Karpas-422 (cell line): Measurements from ENCODE around the gene PSPH. TPM values are rescaled to one million over a fixed set of nuclear protein-coding genes. Genes with fewer than 3 reads are reported as not detected.
"Not testable (repeated sequence)": the region's sequence is repeated elsewhere in the genome, so short reads cannot be mapped to it uniquely, and the experiment has no call there.

Experiments used
- DNase-seq: peaks from one replicate; pipeline ENCODE4 v3.0.0-alpha.2; 2015
- H2AFZ ChIP-seq: fragments of 200-600 bp; sonication (generic); 2 replicates; pipeline ENCODE4 v1.6.1; 2014; ENCODE audit warnings: antibody characterized with exemption, low read length, mixed read lengths
- H3K27ac ChIP-seq: fragments of 200-600 bp; sonication (generic); 2 replicates; pipeline ENCODE4 v1.5.1; 2014; ENCODE audit warnings: mild to moderate bottlenecking, low read length, moderate library complexity
- H3K27me3 ChIP-seq: fragments of 200-600 bp; sonication (generic); 2 replicates; pipeline ENCODE4 v1.6.1; 2014; ENCODE audit warnings: low read length, mixed read lengths
- H3K36me3 ChIP-seq: fragments of 200-600 bp; sonication (generic); 2 replicates; pipeline ENCODE4 v1.6.1; 2014; ENCODE audit warnings: low read length, mixed read lengths; ENCODE audit not compliant: insufficient read depth
- H3K4me1 ChIP-seq: fragments of 200-600 bp; sonication (generic); 2 replicates; pipeline ENCODE4 v1.6.1; 2014; ENCODE audit warnings: mild to moderate bottlenecking, low read length, mixed read lengths
- H3K4me2 ChIP-seq: fragments of 200-600 bp; sonication (generic); 2 replicates; pipeline ENCODE4 v1.6.1; 2014; ENCODE audit warnings: low read length, low read depth, mild to moderate bottlenecking; ENCODE audit not compliant: poor library complexity, severe bottlenecking
- H3K4me3 ChIP-seq: fragments of 200-600 bp; sonication (generic); 2 replicates; pipeline ENCODE4 v1.5.1; 2014; ENCODE audit warnings: mild to moderate bottlenecking, antibody characterized with exemption, low read length, mixed read lengths
- H3K79me2 ChIP-seq: fragments of 200-600 bp; sonication (generic); 2 replicates; pipeline ENCODE4 v1.6.1; 2014; ENCODE audit warnings: mild to moderate bottlenecking, low read length, mixed read lengths
- H3K9ac ChIP-seq: fragments of 200-600 bp; sonication (generic); 2 replicates; pipeline ENCODE4 v1.6.0; 2014; ENCODE audit warnings: low read length
- H3K9me2 ChIP-seq: fragments of 200-600 bp; sonication (generic), shearing (Covaris generic); replicated peaks from 2 replicates; pipeline ENCODE4 v1.6.0; 2014; ENCODE audit warnings: mild to moderate bottlenecking, low read length, moderate library complexity; ENCODE audit not compliant: insufficient read depth
- H3K9me3 ChIP-seq: fragments of 300-700, 200-600 bp; sonication (generic); 2 replicates; pipeline ENCODE4 v1.6.1; 2014; ENCODE audit warnings: low read length, mixed read lengths
- H4K20me1 ChIP-seq: fragments of 200-600 bp; sonication (generic); 2 replicates; pipeline ENCODE4 v1.6.1; 2014; ENCODE audit warnings: mild to moderate bottlenecking, antibody characterized with exemption, low read length, low read depth; ENCODE audit not compliant: insufficient read depth
- total RNA-seq: library from RNA; depleted of rRNA; stranded (reverse); fragments of >200 nt; shearing (Covaris generic); gene quantifications from 2 replicates; pipeline ENCODE4 v1.2.3, GENCODE V29; 2014; ENCODE audit warnings: low replicate concordance

The PSPH gene
- total RNA-seq, 1 experiment from 2014 or later: 121 TPM

DNA sequence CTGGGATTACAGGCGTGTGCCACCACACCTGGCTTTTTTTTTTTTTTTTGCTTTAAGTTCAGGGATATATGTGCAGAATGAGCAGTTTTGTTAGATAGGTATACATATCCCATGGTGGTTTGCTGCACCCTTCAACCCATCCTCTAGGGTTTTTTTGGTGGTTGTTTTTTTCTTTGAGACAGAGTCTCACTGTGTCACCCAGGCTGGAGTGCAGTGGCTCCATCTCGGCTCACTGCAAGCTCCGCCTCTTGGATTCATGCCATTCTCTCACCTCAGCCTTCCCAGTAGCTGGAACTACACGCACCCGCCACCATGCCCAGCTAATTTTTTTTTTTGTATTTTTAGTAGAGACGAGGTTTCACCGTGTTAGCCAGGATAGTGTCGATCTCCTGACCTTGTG lies 2.5 kb downstream of the PSPH start:
- H3K9ac ChIP-seq, H3K4me3 ChIP-seq, H3K4me2 ChIP-seq, H4K20me1 ChIP-seq, H2AFZ ChIP-seq, DNase-seq, H3K27me3 ChIP-seq, H3K9me3 ChIP-seq, H3K27ac ChIP-seq, H3K9me2 ChIP-seq: not testable (repeated sequence)
- H3K4me1 ChIP-seq: peaks cover 26% of the 10 kb centered on the region
- H3K79me2 ChIP-seq: peaks cover 77% of the 10 kb centered on the region
- H3K36me3 ChIP-seq: peaks cover 11% of the 10 kb centered on the region

- H3K79me2 ChIP-seq: peaks cover 74% of the 10 kb centered on the region
These were observed 3.0 kb downstream of the PSPH start for GRCh38 chr7:56048245-56048644.

DNA sequence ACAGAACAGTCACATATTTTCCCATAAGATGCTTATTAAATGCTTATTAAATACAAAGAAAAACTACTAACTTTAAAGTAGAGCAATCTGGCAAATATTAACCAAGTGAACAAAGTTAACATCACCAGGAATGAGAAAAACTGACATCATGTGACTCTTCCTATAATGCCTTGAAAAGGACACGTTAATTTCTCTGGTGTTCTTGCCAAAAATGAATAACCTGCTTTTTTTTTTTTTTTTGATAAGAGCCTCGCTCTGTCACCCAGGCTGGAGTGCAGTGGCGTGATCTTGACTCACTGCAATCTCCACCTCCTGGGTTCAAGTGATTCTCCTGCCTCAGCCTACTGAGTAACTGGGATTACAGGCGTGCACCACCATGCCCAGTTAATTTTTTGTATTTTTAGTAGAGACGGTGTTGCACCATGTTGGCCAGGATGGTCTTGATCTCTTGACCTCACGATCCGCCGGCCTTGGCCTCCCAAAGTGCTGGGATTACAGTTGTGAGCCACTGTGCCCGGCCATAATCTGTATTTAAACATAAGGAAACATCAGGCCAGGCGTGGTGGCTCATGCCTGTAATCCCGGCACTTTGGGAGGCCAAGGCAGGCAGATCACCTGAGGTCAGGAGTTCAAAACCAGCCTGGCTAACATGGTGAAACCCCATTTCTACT lies 3.7 kb downstream of the PSPH start:
- DNase-seq, H3K9ac ChIP-seq, H3K4me3 ChIP-seq, H3K27ac ChIP-seq, H3K9me2 ChIP-seq, H3K4me2 ChIP-seq, H3K27me3 ChIP-seq, H3K36me3 ChIP-seq, H3K9me3 ChIP-seq, H2AFZ ChIP-seq, H4K20me1 ChIP-seq: not testable (repeated sequence)
- H3K4me1 ChIP-seq: peaks cover 14% of the 10 kb centered on the region
- peaks cover 73% of the 10 kb centered on the region for H3K79me2 ChIP-seq

More at GRCh38 chr7:56048245-56048644, 3.0 kb downstream of the PSPH start:
- Histone ChIP-seq H4K20me1 (peaks cover 6% of the 10 kb centered on the region), H3K4me1 (peaks cover 21% of the 10 kb centered on the region), H3K27me3 (no peaks in the 10 kb centered on the region), H2AFZ (no peak overlapping the region), H3K4me2 (no peak overlapping the region), H3K27ac (no peak overlapping the region), H3K9me2 (no peaks in the 10 kb centered on the region), H3K36me3 (peaks cover 6% of the 10 kb centered on the region), H3K9me3 (no peaks in the 10 kb centered on the region), H3K4me3 (no peak overlapping the region), H3K9ac (no peak overlapping the region)
- DNase-seq: no peak

DNA sequence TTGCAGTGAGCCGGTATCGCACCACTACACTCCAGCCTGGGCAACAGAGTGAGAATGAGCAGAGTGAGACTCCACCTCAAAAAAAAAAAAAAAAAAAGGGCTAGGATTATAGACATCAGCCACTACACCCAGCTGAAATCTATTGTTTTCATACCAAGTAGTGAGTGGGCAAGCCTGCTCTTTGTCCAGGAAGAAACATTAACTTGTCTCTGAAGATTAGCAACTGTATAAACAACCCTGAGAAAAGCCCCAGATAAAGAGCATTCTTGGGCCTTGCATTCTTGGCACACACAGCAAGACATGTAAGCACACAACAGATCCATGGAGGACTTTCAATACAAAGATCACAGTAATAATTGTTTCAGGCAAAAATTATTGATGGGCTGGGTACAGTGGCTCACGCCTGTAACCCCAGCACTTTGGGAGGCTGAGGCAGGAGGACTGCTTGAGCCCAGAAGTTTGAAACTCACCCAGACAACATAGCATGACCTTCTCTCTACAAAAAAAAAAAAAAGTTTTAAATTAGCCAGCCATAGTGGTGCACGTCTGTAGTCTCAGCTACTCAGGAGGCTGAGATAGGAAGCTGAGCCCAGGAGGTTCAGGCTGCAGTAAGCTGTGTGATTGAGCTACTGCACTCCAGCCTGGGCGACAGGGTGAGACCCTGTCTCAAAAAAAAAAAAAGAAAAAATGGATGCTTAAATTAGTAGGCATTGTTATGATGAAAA lies 4.4 kb downstream of the PSPH start:
- H3K9me2 ChIP-seq: no peaks in the 10 kb centered on the region
- no peak overlapping the region for H3K9ac ChIP-seq
- H3K36me3 ChIP-seq: no peaks in the 10 kb centered on the region
- H4K20me1 ChIP-seq: no peaks in the 10 kb centered on the region
- DNase-seq: no peak
- H3K27me3 ChIP-seq: no peaks in the 10 kb centered on the region
- peaks cover 12% of the 10 kb centered on the region for H3K4me1 ChIP-seq
- H3K27ac ChIP-seq: no peak overlapping the region
- no peak overlapping the region for H2AFZ ChIP-seq
- H3K4me3 ChIP-seq: no peak overlapping the region
- no peak overlapping the region for H3K4me2 ChIP-seq
- no peaks in the 10 kb centered on the region for H3K9me3 ChIP-seq
- peaks cover 71% of the 10 kb centered on the region for H3K79me2 ChIP-seq

GRCh38 chr7:56045758-56046157 lies 5.5 kb downstream of the PSPH start:
- not testable (repeated sequence) for H3K27ac ChIP-seq, H3K4me3 ChIP-seq, H3K27me3 ChIP-seq, H3K4me2 ChIP-seq, H4K20me1 ChIP-seq, DNase-seq, H3K9me3 ChIP-seq, H3K9ac ChIP-seq, H2AFZ ChIP-seq, H3K9me2 ChIP-seq, H3K36me3 ChIP-seq
- Histone ChIP-seq H3K79me2 (peaks cover 65% of the 10 kb centered on the region), H3K4me1 (peaks cover 12% of the 10 kb centered on the region)

GRCh38 chr7:56040730-56041129 lies 10.5 kb downstream of the PSPH start:
- H3K27ac ChIP-seq: no peak overlapping the region
- H4K20me1 ChIP-seq: no peaks in the 10 kb centered on the region
- no peaks in the 10 kb centered on the region for H3K9me3 ChIP-seq
- no peaks in the 10 kb centered on the region for H3K27me3 ChIP-seq
- no peak overlapping the region for H2AFZ ChIP-seq
- H3K36me3 ChIP-seq: peaks cover 5% of the 10 kb centered on the region; the same call in 1 of the 2 replicates
- no peak overlapping the region for H3K4me2 ChIP-seq
- H3K4me3 ChIP-seq: no peak overlapping the region
- no peak overlapping the region for H3K9ac ChIP-seq
- no peaks in the 10 kb centered on the region for H3K4me1 ChIP-seq
- H3K9me2 ChIP-seq: no peaks in the 10 kb centered on the region
- no peak for DNase-seq
- H3K79me2 ChIP-seq: peaks cover 34% of the 10 kb centered on the region

DNA sequence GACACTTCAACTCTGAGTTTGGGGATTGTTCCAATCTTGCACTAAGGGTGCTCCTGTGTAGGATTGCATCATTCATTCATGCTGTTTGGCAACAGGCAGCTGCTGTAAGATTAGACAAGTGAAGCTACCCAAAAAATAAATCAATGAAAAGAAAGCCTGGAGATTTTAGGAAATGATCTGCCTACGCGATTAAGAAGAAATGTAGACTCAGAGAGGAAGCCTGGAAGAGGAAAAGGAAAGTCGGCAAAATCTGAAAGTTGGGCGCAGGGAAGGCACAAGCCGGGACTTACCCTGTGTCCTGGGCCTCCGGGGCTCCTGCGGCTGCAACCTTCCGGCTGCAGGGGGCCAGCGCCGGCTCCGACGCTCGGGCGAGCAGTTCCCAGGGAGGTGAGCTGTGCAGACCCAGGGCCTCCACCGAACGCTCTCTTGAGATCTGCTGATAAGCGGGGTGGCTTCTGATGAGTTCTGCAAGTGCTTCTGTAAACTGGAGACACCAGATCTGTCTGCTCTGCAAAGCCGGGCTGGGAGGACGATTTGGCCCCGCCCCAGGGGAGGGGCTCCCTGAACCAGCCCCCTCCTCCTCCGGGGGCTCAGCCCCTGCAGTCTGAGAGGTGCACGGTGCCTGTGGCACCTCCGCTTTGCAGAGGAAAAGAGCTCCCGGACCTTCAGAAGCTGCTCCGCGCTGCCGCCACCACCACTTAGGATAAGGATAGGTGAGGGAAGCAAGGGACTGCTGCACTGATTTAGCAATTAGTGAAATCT lies 17.4 kb downstream of the PSPH start:
- Histone ChIP-seq H3K27ac (peak overlapping the region; percentile 72), H3K9me3 (no peaks in the 10 kb centered on the region), H3K9me2 (no peaks in the 10 kb centered on the region), H3K4me3 (peak overlapping the region; percentile 64), H2AFZ (peak overlapping the region; percentile 40; the same call in 1 of the 2 replicates), H3K4me1 (peaks cover 8% of the 10 kb centered on the region), H3K79me2 (peaks cover 13% of the 10 kb centered on the region; the same call in 1 of the 2 replicates), H3K36me3 (peaks cover 11% of the 10 kb centered on the region; the same call in 1 of the 2 replicates), H3K9ac (peak overlapping the region; percentile 66), H4K20me1 (no peaks in the 10 kb centered on the region), H3K27me3 (no peaks in the 10 kb centered on the region), H3K4me2 (peak overlapping the region; percentile 69)
- DNase-seq: peak; percentile 94

- H3K27me3 ChIP-seq, H3K27ac ChIP-seq, H3K9me2 ChIP-seq, H3K4me1 ChIP-seq, H3K9ac ChIP-seq, H3K9me3 ChIP-seq, H3K4me3 ChIP-seq, H2AFZ ChIP-seq, H3K4me2 ChIP-seq, H4K20me1 ChIP-seq, DNase-seq: not testable (repeated sequence)
- H3K36me3 ChIP-seq: peaks cover 16% of the 10 kb centered on the region
- H3K79me2 ChIP-seq: peaks cover 16% of the 10 kb centered on the region; the same call in 1 of the 2 replicates
These were observed 18.7 kb downstream of the PSPH start for GRCh38 chr7:56032578-56032977.
